Activated gamma-delta T cell (primary cell): ENCODE measurements around the gene CES4A.
"Not testable (repeated sequence)": the region's sequence is repeated elsewhere in the genome, so short reads cannot be mapped to it uniquely, and the experiment has no call there.

Experiments used
- DNase-seq: peaks from one replicate; lab custom pipeline; 2025; lab: John Stamatoyannopoulos, UW

Gene CES4A

DNA sequence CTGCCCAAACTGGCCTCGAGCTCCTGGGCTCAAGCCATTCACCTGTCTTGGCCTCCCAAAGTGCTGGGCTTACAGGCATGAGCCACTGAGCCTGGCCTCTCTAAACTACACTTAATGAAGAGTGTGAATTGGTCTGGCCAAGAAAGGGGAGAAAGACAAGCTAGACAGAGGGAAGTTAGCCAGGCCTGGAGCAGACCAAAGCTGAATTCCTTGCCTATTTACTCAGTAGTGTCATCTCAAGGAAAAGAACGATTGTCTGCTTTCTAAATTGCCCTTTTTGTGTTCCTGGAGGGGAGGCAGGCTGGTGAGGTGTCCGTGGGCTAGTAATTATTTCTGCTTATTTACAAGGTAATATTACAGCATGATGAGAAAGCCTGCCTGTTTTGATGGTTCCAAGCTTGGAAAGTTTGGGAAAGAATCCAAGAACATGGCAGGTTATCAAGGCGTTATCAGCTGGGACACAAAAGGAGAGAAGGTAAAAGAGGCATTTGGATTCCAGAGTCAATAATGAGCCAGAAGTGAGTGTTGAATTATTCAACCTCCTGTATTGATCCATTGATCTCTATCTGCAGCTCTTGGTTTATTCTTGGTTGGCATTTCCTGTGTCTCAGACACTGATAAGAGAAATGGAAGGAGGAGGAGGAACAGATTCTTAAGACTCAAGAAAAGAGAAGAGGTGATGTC is 34.3 kb downstream of the CES4A start:
- DNase-seq = no peak

DNA sequence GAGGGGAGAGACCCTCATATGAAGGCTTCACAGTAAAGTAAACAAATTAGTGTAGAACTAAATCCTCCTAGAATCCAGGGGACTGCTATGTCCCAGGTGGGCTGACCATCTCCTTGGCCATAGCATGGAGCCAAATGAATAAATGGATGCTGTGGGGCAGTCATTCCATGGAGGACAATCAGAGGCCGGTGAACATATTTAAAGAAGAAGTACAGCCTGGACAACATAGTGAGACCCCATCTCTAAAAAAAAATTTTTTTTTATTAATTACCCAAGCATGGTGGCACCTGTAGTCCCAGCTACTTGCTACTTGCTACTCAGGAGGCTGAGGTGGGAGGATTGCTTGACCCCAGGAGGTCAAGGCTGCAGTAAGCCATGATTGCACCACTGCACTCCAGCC is 35.3 kb downstream of the CES4A start:
- no peak for DNase-seq

DNA sequence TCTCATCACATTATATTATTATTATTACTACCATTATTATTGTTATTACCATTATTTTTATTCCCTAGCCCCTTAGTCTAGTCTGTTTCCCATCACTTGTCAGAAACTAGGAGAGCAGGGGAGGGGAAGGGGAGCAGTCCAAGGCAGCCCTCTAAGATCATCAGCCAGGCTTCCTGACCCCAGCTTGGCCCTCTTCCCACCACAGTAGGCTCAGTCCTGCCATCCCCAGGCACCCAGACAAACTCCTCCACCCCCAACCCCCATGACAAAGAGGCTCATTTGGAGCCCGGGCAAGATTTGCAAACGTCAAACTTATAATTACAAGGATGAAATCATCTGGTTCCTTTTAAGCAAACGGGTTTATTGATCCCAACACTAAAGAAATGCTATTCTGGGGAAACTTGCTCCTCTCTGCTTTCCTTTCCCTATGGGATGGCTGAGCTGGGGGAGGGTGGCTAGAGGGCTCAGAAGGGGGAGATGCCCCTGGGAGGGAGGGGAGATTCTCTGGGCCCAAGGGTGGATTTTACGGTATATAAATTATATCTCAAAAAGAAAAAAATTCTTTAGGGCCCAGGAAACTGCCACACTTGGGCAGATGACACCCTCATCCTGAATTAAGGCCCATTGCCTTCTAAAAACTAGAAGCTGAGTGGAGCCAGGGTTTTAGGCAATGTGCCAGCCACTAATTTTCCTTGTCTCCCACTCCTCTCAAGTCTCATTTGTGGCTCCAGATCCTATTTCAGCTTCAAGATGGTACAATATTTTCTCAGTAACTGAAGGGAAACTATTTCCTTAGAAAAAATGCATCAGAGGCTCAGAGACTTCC is 36.2 kb downstream of the CES4A start:
- no peak for DNase-seq

DNA sequence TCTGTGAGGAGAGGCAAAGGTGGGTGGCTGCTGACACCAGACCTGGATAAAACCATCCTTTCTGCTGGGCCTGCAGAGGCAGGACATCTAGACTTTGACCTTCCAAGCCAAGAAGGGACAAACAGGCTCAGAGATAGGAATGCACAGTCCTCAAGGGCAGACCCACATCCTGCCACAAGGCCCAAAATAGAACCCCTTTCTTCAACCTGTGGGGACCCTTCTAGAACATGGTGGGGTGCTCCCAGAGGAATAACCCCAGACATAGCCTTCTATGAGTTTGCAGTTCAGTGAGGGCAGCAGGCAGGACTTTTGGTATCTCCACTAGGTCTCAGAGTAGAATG is 36.8 kb downstream of the CES4A start:
- no peak for DNase-seq

DNA sequence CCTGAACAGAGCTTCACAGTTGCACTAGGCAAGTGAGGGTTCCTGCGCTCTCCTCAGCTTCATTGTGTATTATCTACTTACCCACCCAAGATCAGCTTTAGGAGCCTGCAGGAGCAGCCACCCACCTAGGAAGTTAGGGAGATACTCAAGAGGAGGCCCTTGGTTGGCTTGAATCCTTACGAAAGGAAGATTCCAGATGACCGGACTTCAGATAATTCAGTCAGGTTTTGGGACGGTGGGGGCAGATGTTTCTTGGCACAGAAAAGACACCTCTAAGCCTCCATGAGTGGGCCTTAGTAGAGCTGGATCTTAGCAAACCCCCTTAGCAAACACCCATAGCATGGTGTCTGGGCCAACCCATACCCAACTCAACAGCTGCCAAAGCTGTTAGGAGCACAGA is 38.2 kb downstream of the CES4A start:
- no peak for DNase-seq

DNA sequence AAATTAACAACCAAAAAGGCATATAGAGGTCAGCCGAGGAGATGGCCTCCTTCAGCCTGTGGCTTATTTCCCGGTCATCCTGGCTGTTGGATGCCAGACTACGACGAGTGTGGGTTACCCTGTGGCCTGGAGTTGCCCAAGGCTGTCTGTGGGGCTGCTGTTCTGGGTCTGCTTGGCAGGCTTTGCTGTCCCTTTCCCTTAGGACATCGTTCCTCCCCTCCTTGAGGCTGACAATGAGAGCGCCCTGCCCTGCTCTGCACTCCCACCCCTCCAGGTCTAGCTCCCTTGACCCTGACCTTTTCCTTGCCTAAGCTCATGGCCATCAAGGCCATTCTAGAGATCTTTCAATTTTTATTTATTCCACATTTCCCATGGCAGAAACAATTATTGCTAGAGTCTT is 38.7 kb downstream of the CES4A start:
- DNase-seq = no peak

DNA sequence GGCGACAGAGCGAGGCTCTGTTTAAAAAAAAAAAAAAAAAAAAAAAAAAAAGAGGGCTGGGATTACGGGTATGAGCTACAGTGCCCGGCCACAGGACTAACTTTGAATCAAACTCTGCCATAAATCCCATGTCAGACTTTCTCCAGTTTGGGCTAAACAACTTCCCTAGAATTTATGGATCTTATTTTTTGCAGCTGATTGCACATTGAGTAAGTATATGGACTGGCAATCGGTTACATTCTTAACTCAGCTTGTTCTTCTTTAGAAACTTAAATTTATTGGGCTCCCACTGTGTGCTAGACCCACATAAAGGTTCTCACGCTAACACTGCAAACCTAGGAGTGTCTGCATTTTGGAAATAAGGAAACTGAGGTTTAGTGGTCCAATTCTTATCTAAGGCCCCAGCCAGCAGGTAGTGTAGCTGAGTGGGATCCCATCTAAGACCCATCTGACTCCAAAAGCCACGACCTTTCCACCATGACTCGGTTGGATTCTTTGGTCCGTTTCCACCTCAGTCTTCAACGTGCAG is 39.8 kb downstream of the CES4A start:
- no peak for DNase-seq

DNA sequence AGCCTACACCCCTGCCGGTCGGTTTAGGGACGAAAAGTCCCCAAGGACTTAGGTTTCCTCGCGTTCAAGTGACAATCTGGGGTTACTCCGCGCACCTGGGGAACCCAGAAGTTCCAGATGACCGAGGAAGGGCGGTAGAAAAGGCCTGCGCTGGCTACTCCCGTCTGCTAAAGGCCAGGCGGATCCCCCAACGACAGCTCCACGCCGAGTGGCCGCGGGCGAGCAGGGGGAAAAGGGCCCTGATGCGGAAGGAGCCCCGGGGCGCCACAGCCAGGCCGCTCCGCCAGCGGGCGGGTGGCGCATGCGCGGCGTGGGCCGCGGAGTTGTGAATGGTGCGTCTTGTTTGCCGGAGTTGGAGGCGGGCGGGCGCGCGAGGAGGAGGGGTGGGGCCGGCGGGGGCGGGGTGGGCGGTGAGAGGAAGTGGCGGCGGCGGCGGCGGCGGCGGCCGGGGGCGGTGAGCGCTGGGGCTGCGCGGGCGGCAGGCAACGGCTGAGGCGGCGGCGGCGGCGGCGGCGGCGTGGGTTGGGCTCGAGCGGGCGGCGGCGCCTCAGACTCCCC is 40.4 kb downstream of the CES4A start, which contains the start of gene CBFB:
TSS of gene CBFB (plus strand) at position 454 of the 558 bp plus-strand sequence. CDS start 259 bp downstream, outside the sequence.
- DNase-seq = peak; percentile 96

DNA sequence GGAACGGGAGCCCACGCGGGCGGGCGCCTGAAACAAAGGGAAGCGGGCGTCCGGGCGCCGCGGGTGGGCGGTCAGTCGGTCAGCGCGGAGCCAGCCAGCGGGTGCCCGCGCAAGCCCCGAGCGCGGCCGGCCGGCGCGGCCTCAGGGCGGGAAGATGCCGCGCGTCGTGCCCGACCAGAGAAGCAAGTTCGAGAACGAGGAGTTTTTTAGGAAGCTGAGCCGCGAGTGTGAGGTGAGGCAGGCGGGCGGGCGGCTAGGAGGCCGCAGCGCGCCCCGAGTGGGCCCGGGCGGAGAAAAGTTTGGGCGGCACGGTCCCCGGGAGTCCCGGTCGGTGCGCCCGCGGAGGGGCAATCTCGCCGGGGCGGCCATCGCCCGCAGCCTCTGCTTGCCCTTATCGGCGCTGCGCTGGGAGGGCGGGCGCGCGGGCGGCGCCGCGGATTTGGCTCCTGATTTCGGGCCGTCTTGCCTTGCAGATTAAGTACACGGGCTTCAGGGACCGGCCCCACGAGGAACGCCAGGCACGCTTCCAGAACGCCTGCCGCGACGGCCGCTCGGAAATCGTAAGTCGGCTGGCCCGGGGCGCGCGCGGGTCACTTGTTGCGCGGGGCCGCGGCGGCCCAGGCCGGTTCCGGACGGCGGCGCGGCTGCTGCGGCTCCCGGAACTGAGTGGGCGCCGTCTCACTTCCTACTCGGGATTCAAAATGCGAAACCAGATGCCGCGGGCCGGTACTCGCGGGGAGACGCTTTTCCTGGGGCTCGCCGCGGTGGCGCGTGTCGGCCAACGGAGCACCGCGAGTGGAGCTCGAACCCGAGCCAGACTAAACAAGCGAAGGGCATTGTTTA is 41.1 kb downstream of the CES4A start:
- peak; percentile 47 for DNase-seq

DNA sequence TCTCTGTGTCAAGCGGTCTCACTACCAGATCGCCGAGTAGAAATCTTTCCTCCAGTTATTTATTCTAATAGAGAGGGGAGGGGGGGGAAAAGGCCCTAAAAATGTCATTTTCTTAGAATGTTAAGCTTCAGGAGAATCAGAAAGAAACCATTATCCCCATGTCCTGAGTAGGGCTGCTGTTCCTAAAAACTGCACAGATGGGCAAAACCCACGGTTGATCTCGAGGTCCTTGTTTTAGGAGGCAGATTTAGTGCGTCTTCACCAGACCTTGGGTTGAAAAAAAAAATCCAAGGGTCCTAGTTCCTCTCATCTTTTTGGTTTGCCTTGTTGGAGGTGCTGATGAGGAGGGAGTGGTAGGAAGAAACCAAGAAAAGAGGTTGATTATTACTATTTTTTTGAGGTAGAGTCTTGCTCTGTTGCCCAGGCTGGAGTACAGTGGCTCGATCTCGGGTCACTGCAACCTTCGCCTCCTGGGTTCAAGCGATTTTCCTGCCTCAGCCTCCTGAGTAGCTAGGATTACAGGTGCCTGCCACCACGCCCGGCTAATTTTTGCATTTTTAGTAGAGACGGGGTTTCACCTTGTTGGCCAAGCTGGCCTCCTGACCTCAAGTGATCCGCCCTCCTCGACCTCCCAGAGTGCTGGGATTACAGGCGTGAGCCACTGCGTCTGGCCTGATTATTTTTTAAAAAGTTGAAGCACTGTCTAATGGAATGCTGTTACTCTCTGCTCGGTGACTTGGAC is 42.0 kb downstream of the CES4A start:
- no peak for DNase-seq

DNA sequence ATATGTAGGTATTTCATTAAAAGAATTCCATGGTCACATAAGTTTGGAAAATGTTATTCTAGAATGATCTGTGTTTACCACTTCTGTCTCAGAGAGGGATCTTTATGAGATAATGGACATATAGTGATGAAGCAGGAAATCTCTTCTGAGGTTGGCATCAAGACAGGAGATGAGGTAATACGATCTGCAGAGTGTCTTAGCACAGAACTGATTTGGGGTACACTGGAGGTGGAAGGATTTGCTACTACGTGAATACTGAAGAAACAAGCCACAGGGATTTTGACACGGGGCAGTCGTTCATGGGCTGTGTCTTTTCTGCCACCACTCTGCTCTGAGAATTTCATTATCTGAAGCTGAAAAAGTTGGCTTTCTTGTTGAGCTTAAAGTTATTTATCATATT is 46.1 kb downstream of the CES4A start:
- no peak for DNase-seq

DNA sequence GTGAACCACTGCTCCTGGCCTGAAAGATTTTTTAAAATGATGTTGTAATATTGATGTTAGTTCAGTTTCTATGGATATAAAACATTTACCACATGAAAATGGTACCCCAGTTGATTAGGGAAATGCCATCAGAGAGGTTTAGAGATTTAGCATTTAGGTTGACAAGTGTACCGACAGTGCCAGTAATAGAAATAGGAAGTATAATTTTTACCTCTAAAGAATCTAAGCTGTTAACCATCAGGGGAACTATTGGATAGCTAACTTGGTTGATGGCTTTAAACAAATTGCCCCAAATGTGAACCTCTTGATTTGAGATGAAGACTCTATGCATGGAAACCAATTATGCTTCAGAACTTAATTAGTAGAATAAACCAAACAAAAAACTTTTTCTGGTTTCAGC is 47.0 kb downstream of the CES4A start:
- no peak for DNase-seq

DNA sequence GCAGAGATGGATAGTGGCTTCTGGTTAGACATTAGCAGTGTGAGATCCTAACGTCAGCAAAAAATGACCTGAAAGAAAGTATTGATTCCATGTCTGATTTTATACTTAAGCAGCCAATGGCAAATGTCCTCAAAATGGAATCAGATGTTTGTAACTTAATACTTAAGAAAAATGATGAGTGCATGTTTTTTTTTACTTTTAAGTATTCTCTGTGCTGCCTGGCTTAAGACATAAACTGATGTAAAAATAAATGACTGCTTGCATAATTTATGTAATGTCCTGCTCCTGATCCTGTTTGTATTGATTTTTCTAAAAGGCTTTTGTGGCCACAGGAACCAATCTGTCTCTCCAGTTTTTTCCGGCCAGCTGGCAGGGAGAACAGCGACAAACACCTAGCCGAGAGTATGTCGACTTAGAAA is 47.9 kb downstream of the CES4A start:
- no peak for DNase-seq

DNA sequence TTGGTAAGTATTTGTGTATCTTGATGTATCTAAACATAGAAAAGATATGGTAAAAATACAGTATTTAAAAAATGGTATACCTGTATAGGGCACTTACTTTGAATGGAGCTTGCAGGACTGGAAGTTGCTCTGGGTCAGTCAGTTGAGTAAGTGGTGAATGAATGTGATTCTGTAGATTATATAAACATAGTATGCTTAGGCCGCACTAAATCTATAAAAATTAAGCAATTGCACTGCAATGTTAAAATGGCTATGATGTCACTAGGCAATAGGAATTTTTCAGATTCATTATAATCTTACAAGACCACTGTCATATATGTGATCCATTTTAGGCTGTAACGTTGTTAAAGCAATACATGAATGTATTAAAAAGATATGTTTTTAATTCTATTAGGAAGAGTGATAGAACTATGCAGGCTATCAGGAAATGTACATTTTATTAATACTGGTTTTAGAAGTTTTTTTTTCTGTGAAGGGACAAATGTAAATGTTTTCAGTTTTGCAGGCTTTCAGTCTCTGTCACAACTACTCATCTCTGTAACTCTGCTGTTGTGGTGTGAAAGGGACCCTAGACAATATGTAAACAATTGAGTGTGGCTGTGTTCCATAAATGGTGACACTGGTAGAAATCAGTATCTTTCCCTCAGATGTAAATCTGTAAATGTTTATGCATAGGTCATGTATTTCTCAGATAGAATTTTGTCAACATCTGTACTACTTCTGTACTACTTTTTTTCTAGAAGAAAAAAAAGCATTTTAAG is 51.1 kb downstream of the CES4A start:
- no peak for DNase-seq

DNA sequence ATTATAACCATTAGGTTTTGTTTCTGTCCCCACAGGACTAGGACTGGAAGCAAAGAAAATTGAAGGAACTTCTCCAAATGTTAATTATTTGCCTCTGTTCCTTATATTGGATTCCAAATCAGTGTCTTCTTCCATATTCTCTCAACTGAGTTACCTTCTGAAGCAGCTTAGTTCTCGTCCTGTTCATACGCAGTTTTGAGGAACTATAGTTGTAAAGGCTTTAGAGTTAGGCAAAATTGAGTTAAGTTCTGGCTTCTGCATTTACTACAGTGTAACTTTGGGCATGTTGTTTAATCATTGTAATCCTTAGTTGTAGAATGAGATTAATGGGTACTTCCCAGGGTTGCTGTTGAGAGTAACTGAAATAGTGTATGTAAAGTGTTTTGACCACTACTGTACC is 51.8 kb downstream of the CES4A start:
- DNase-seq = no peak

DNA sequence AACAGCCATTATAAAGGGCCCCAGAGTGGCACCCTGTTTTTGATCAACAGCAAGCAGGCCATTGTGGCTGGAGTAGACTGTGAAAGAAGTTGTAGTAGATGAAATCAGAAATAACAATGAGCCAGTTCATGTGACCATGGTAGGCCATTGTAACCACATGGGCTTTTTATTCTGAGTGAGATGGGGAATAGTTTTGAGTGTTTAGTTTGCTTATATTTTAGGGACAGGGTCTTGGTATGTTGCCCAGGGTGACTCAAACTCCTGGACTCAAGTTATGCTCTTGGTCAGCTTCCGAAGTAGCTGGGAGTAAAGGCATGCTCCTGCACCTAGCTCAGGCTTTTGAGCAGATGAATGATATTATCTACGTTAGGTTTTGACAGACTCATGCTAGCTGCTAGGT is 52.5 kb downstream of the CES4A start:
- no peak for DNase-seq

DNA sequence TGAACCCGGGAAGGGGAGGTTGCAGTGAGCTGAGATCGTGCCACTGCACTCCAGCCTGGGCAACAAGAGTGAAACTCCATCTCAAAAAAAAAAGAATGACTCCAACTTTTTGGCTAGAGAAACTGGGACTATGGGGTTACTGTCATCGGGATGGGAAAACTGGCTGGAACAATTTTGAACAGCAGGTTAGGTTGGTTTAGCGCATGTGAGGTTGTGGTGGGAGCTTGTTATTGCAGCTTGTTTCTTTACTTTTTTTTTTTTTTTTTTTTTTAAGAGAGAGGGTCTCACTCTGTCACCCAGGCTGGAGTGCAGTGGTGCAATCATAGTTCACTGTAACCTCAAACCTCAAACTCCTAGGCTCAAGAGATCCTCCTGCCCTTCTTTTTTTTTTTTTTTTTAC is 53.1 kb downstream of the CES4A start:
- DNase-seq = not testable (repeated sequence)

DNA sequence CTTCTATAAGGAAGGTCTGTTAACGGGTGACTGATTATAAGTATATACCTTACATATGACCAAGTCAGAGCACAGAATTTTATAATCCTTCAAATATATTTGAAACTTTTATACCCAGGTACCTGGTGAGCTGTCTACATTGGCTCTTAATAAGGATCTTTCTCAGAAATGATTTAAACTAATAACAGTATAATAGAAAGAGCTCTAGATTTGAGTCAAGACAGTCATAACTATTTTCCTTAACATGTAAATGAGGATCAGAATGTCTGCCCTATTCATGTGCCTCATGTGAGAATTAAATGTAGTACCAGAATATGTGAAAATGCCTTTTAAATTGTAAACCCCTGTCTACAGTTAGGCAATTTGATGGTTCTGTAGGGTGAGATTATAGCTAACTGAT is 55.0 kb downstream of the CES4A start:
- no peak for DNase-seq

DNA sequence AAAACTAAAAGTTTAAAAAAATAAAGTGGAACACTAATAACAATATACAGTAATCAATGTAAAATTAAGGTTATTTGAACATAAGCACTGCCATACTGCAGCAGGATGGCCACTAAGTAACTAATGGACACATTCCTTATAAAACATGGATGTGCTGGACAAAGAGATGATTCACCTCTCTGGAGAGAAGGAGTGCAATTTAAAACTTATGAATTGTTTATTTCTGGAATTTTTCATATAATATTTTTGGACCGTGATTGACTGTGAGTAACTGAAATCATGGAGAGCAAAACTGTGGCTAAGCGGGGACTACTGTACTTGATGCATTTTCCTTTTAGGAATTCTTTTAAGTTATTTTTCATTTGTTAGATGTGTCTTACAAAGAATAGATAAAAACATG is 62.4 kb downstream of the CES4A start:
- DNase-seq = no peak

DNA sequence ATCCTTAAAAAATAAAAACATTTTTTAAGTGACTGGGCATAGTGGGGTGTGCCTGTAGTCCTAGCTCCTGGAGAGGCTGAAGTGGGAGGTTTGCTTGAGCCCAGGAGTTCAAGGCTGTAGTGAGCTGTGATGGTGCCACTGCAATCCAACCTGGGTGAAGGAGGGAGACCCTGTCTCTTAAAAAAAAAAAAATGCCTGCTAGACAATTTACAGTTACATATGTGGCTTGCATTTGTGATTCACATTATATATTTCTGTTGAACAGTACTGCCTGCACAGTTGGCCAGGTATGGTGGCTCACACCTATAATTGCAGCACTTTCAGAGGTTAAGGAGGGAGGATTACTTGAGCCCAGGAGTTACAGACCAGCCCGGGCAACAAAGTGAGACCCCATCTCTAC is 64.0 kb downstream of the CES4A start:
- no peak for DNase-seq
